Ectodermal cell (in vitro differentiated cells): ENCODE data around the gene DACT2.

Experiments
- H3K27ac ChIP-seq: 2 replicates; pipeline ENCODE4 v1.7.0; 2013; ENCODE audit warnings: mild to moderate bottlenecking, low read depth, low read length; ENCODE audit not compliant: insufficient read depth, poor library complexity, severe bottlenecking
- H3K27me3 ChIP-seq: 2 replicates; pipeline ENCODE4 v1.7.0; 2013; ENCODE audit warnings: mild to moderate bottlenecking, low read length; ENCODE audit not compliant: insufficient read depth, control insufficient read depth, poor library complexity, severe bottlenecking
- H3K36me3 ChIP-seq: one replicate; pipeline ENCODE4 v1.7.0; 2013; ENCODE audit warnings: low read length; ENCODE audit not compliant: control insufficient read depth, insufficient read depth
- H3K4me1 ChIP-seq: one replicate; pipeline ENCODE4 v1.7.0; 2013; ENCODE audit warnings: low read length; ENCODE audit not compliant: control insufficient read depth, insufficient read depth
- H3K4me3 ChIP-seq: 2 replicates; pipeline ENCODE4 v1.7.0; 2013; ENCODE audit warnings: low read depth, low read length, control low read depth; ENCODE audit not compliant: insufficient read depth
- H3K9me3 ChIP-seq: 2 replicates; pipeline ENCODE4 v1.7.0; 2013; ENCODE audit warnings: mild to moderate bottlenecking, low read length, moderate library complexity; ENCODE audit not compliant: control insufficient read depth
- WGBS, 2 experiments: methylation state at CpG; one replicate each; pipeline ENCODE4 v1.1.7; 2013; ENCODE audit warnings: missing lambda C conversion rate in 2 of 2; 5-methylcytosine and 5-hydroxymethylcytosine counted together

DACT2 gene

DNA sequence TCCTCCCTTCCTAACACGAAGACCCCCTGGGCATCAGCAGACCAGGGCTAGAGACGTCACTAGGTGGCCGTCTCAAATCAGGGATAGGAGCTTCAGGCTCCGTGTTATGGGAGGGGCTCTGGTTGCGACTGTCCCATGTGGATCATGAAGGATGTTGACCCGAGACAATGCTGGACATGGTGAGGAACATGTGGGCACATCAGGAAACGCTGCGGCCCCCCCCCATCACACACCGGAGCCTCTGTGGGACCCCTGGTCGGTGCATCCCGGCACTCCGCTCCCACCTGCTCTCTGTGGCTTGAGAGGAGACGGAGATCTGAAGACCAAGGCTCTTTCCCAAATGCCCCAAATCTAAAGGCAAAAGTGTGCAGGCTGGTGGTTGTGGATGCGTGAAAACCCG lies 54.2 kb downstream of the DACT2 start:
- no peaks in the 10 kb centered on the region for H3K4me1 ChIP-seq
- H3K4me3 ChIP-seq = no peak overlapping the region
- no peaks in the 10 kb centered on the region for H3K9me3 ChIP-seq
- H3K27me3 ChIP-seq = no peaks in the 10 kb centered on the region
- no peaks in the 10 kb centered on the region for H3K36me3 ChIP-seq
- WGBS, 2 experiments = 92 to 94% methylated on average over 15 of the region's 15 CpGs
- no peak overlapping the region for H3K27ac ChIP-seq

DNA sequence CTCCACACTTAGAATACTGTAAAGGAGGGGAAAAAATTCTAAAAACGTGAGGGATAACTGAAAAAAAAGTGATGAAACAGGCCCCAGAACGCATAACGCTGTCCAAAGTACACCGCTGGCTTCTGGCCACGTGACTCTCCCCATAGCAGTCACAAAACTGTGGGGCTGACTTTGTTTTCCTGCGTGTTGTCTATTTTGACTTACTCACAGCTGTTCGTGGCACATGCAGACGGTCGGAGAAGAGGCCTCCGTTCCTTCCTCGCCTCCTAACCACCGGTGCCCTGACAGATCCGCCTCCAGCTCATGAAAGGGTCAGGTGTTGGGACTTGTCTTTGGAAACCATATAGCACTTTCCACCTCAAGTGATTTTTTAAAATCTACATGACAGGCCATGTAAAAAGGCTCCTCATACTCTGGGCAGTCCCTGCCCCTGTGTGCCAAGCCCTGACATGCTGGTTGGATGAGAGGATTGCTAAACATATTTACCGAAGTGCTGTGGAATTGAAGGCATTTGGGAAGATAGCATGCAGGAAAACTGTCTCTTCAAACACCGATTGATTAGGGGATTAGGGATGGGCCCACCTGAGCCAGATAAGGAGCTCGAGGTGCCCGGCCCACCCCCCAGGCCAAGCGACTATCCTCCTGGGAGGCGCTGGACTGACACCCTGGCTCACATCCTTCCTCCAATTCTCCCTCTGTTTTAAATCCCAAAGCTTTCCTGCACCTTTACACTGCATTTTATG lies 54.8 kb downstream of the DACT2 start:
- Histone ChIP-seq H3K36me3 (no peaks in the 10 kb centered on the region), H3K4me1 (no peaks in the 10 kb centered on the region), H3K27me3 (no peaks in the 10 kb centered on the region), H3K27ac (no peak overlapping the region), H3K4me3 (no peak overlapping the region), H3K9me3 (no peaks in the 10 kb centered on the region)
- 88% methylated on average over 19 of the region's 19 CpGs for WGBS, 2 experiments

DNA sequence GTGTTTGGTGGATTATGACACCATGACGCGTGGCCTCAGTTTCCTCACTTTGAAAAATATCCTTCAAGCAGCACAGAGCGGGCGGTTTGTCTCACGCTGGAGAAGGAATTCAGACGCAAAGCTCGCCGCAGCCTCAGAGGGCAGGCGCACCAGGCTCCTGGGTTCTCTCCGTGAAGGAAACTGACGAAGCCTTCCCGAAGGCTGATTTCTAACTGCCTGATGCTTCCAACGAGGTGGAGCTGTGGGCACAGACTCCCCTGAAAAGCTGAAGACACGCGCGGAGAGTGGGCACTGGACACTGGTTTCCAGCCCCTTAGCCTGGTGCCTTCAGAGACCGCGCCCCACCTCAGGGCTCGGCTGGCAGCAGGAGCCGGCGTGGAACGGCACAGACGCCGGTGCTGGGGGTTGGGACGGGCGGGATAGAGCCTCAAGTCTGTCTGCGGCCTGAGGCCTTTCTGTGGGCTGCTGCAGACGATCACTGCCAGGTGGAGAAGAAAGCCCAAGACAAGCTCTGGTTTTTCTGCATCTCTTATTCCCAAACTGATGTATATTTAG lies 56.1 kb downstream of the DACT2 start:
- Histone ChIP-seq H3K9me3 (no peaks in the 10 kb centered on the region), H3K4me3 (no peak overlapping the region), H3K27me3 (no peaks in the 10 kb centered on the region), H3K4me1 (no peaks in the 10 kb centered on the region), H3K27ac (no peak overlapping the region), H3K36me3 (no peaks in the 10 kb centered on the region)
- WGBS, 2 experiments = 93% methylated on average over 28 of the region's 28 CpGs

DNA sequence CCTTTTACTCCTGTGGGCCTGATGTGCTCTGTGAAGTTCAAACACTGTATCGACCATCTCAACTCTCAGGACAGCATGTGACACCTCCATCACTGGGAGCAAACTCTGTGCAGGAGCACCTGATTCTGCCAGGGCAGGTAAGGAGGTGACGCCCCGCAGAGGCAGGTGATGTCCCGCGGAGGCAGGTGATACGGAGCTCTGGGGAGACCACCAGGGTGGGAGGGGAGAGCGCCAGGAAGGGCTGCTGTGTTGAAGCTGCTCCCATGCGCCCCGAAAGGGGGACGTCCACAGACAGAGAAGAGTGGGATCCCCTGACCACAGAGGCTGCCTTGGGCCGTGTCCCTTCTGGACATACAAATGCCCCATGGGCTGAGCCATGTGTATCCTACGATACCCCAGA lies 58.3 kb downstream of the DACT2 start:
- no peak overlapping the region for H3K4me3 ChIP-seq
- 92 to 96% methylated on average over 12 of the region's 12 CpGs for WGBS, 2 experiments
- peaks cover 4% of the 10 kb centered on the region for H3K27me3 ChIP-seq
- H3K9me3 ChIP-seq = no peaks in the 10 kb centered on the region
- no peak overlapping the region for H3K27ac ChIP-seq
- H3K36me3 ChIP-seq = no peaks in the 10 kb centered on the region
- no peaks in the 10 kb centered on the region for H3K4me1 ChIP-seq

DNA sequence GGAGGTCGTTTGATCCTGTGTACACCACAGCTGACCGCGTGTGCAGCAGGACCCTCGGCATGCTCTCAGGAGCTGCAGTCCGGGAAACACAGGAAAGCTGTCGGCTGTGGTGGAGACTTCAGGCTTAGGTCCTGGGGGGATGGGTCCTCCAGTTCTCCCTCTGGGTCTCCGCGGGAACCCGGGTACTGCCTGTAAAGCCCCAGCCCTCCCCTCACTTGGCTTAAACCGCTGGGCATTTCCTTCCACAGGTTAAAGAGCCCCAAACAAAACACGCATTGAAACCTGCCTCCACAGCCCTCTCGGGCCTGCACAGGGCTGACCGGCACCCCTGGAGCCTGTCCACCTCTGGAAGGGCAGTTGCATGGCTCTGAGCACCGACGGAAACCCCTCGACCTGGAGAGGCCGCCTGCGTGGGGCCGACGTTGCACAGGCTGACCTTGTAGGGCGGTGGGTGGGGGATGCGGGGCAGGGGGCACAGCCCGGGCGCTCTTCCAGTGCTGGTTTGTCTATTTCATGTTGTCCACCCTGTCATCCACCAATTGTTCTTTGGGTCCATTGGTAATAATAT lies 59.1 kb downstream of the DACT2 start:
- Histone ChIP-seq H3K4me1 (no peaks in the 10 kb centered on the region), H3K4me3 (no peak overlapping the region), H3K9me3 (no peaks in the 10 kb centered on the region), H3K36me3 (no peaks in the 10 kb centered on the region), H3K27me3 (peaks cover 4% of the 10 kb centered on the region), H3K27ac (no peak overlapping the region)
- WGBS, 2 experiments = 89 to 93% methylated on average over 24 of the region's 24 CpGs

DNA sequence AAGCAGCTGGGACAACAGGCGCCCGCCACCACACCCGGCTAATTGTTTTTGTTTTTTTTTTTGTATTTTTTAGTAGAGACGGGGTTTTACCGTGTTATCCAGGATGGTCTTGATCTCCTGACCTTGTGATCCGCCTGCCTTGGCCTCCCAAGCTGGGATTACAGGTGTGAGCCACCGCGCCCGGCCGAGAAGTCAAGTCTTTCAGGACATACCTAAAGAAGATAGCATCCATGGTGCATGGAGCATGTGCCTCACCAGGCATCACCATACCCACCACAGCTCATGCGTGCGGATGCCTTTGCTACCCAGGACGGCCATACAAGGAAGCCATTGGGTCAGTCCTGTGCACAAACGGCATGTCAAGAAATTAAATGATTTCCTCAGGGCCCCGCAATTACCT lies 60.8 kb downstream of the DACT2 start:
- Histone ChIP-seq H3K4me3 (no peak overlapping the region), H3K9me3 (no peaks in the 10 kb centered on the region), H3K27me3 (peaks cover 4% of the 10 kb centered on the region), H3K27ac (no peak overlapping the region), H3K36me3 (no peaks in the 10 kb centered on the region), H3K4me1 (no peaks in the 10 kb centered on the region)
- WGBS, 2 experiments = 89 to 91% methylated on average over 15 of the region's 15 CpGs

DNA sequence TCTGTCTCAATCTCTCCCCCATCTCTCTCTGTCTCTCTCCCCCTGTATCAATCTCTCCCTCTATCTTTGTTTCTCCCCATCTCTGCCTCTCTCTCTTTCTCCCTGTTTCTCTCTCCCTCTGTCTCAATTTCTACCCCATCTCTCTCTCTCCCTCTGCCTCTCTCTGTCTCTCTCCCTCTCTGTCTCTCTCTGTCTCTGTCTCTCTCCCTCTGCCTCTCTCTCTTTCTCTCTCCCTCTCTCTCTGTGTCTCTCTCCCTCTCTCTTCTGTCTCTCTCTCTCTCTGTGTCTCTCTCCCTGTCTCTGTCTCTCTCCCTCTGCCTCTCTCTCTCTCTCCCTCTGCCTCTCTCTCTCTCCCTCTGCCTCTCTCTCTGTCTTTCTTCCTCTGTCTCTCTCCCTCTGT lies 62.6 kb downstream of the DACT2 start:
- peaks cover 4% of the 10 kb centered on the region for H3K27me3 ChIP-seq
- H3K9me3 ChIP-seq = no peaks in the 10 kb centered on the region
- H3K4me3 ChIP-seq = no peak overlapping the region
- H3K27ac ChIP-seq = no peak overlapping the region
- no peaks in the 10 kb centered on the region for H3K36me3 ChIP-seq
- no peaks in the 10 kb centered on the region for H3K4me1 ChIP-seq
